HL-60 (cell line): Measurements from ENCODE around the gene COX6B2.

ENCODE experiments used
- DNase-seq, 2 experiments: peaks; one replicate each; pipeline ENCODE4 v3.0.0-alpha.2; 2010 to 2020; ENCODE audit warnings: low read depth in 1 of 2, low spot score in 1 of 2
- H3K27ac ChIP-seq: fragments of 250-450 bp; sonication (Bioruptor Pico); replicated peaks from 2 replicates; pipeline ENCODE4 v1.5.1; 2020; ENCODE audit warnings: mild to moderate bottlenecking, moderate library complexity
- H3K27me3 ChIP-seq: fragments of 250-450 bp; sonication (Bioruptor Pico); 2 replicates; pipeline ENCODE4 v1.5.1; 2021; ENCODE audit warnings: mild to moderate bottlenecking, moderate library complexity; ENCODE audit not compliant: insufficient read depth, poor library complexity, severe bottlenecking
- H3K4me3 ChIP-seq: replicated peaks from 2 replicates; pipeline ENCODE4 v1.5.1; 2011; ENCODE audit warnings: mild to moderate bottlenecking, control low read depth, low read length; ENCODE audit not compliant: insufficient read depth
- CTCF ChIP-seq: IDR thresholded peaks from one replicate; pipeline ENCODE4 v1.5.1; 2011; ENCODE audit warnings: low read length, control low read depth, inconsistent platforms; ENCODE audit not compliant: insufficient read depth
- GABPA ChIP-seq: IDR thresholded peaks from 2 replicates; pipeline ENCODE4 v1.6.1; 2012; ENCODE audit warnings: low read depth
- POLR2AphosphoS5 ChIP-seq: IDR thresholded peaks from 2 replicates; pipeline ENCODE4 v1.6.1; 2012; ENCODE audit warnings: low read depth
- REST ChIP-seq: IDR thresholded peaks from 2 replicates; pipeline ENCODE4 v1.6.1; 2012; ENCODE audit warnings: low read depth; ENCODE audit not compliant: insufficient replicate concordance
- SPI1 ChIP-seq: IDR thresholded peaks from 2 replicates; pipeline ENCODE4 v1.6.1; 2012; ENCODE audit warnings: low read depth, mild to moderate bottlenecking, borderline replicate concordance

Gene COX6B2

GRCh38 chr19:55348317-55349034 lies 6.0 kb downstream of the COX6B2 start:
- TF ChIP-seq REST: no peak
- no peak for TF ChIP-seq CTCF
- TF ChIP-seq SPI1: no peak
- no peak for TF ChIP-seq POLR2AphosphoS5
- TF ChIP-seq GABPA: no peak
- Histone ChIP-seq H3K27me3 (peaks cover 13% of the 10 kb centered on the region), H3K4me3 (no peak overlapping the region), H3K27ac (no peak overlapping the region)
- DNase-seq: no peak

- Histone ChIP-seq H3K4me3 (no peak overlapping the region), H3K27me3 (peaks cover 4% of the 10 kb centered on the region), H3K27ac (no peak overlapping the region)
- DNase-seq: no peak
- no peak for TF ChIP-seq POLR2AphosphoS5
- no peak for TF ChIP-seq SPI1
- no peak for TF ChIP-seq GABPA
- no peak for TF ChIP-seq REST
- no peak for TF ChIP-seq CTCF
Measured at GRCh38 chr19:55347442-55348009, 7.0 kb downstream of the COX6B2 start.

- no peaks in the 10 kb centered on the region for H3K27me3 ChIP-seq
Measured at GRCh38 chr19:55346725-55347441, 7.6 kb downstream of the COX6B2 start.

More at GRCh38 chr19:55346725-55347441, 7.6 kb downstream of the COX6B2 start:
- Histone ChIP-seq H3K4me3 (no peak overlapping the region), H3K27ac (no peak overlapping the region)
- DNase-seq: no peak
- TF ChIP-seq SPI1 (no peak), REST (no peak), GABPA (no peak), POLR2AphosphoS5 (no peak)
